ENCODE results near the gene MTIF2. TPM values are rescaled to one million over a fixed set of nuclear protein-coding genes. Genes with fewer than 3 reads are reported as not detected.
A peak's percentile ranks its signal among the peaks of the same experiment; 100 is the strongest.

The MTIF2 gene
- total and polyA plus RNA-seq, 9 of the 15 experiments (the other 6 are each of a cell fraction or from before 2014, with no cell fraction given) = 58.7 to 143 (median 105) TPM

DNA sequence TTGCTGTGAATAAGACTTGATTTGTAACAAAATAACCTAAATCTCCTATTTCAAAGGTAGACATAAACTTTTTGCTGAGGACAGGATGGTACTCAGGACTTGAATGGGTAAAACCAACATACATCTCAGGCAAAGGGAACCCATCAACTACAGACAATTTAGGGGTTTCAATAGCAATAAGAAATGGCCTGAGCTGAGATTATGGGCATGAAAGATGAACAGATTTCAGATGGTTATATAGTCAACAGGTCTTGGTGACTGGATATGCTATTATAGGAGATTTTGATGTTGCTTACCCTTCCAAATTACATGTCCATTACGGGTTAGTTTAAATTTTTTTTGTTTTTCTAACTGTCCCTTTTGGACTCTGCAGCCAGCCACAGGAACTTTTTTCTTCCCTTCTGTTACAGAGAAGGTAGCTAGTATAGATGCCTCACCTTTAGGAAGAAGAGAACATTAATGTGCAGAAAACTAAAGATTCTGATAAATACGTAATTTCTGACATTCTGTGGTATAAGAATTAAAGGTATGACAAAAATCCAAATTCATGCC is 32.0 kb downstream of the MTIF2 start:
- FAIRE-seq = no peak
- H3K9me1 ChIP-seq (ENCODE audit: control insufficient read depth, insufficient read depth, low read length) = no peaks in the 10 kb centered on the region
- 88% methylated on average over 2 of the region's 2 CpGs for WGBS (ENCODE audit: insufficient coverage, low coverage, missing lambda C conversion rate)
- no peak for ATAC-seq
- no peak overlapping the region for H3K9ac ChIP-seq (ENCODE audit: insufficient read depth in 1 of 2, low read depth in 2 of 2, low read length in 2 of 2)
- peaks cover 6 to 19% of the 10 kb centered on the region in 2 experiments; a peak in 4 of 5 replicates for H3K4me1 ChIP-seq (replicated peaks in 1 of 2; ENCODE audit: control insufficient read depth in 2 of 2, insufficient read depth in 2 of 2, low read length in 2 of 2)
- no TSS peak for BruUV-seq (replicated peaks)
- in situ Hi-C loops (cut with MboI) = no loop called here
- ChIA-PET POLR2A (interaction anchor here (0.5 to 0.6 kb wide), 2 partner anchors 35 to 188 kb away, joined by 3 to 4 read pairs; no protein-coding TSS in a partner anchor), CTCF (ENCODE audit: low intra/inter-chr PET ratio) (no interaction called here)
- no peaks in the 10 kb centered on the region for H3K9me3 ChIP-seq (replicated peaks; ENCODE audit: control insufficient read depth, insufficient read depth, low read depth, low read length)
- intact Hi-C loops (cut with micrococcal nuclease) = no loop called here
- no peak for DNase-seq (ENCODE audit: extremely low read depth in 1 of 4, low spot score in 3 of 4)
- no peak overlapping the region for H3K4me2 ChIP-seq (ENCODE audit: insufficient read depth, low read length)
- no peak overlapping the region for H3K4me3 ChIP-seq
- TF ChIP-seq POLR2A (conservative IDR thresholded peaks at IDR 0.05) = 0 out of 2 replicates have a peak, but pooled peaks have one; percentile 10
- no peak for TF ChIP-seq ZNF79 (CRISPR knock-in tag; IDR thresholded peaks at IDR 0.05; ENCODE audit: low read depth)
- TF ChIP-seq, protein P1, sequence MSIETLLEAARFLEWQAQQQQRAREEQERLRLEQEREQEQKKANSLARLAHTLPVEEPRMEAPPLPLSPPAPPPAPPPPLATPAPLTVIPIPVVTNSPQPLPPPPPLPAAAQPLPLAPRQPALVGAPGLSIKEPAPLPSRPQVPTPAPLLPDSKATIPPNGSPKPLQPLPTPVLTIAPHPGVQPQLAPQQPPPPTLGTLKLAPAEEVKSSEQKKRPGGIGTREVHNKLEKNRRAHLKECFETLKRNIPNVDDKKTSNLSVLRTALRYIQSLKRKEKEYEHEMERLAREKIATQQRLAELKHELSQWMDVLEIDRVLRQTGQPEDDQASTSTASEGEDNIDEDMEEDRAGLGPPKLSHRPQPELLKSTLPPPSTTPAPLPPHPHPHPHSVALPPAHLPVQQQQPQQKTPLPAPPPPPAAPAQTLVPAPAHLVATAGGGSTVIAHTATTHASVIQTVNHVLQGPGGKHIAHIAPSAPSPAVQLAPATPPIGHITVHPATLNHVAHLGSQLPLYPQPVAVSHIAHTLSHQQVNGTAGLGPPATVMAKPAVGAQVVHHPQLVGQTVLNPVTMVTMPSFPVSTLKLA (conservative IDR thresholded peaks at IDR 0.05) = no peak
- peak; percentile 57 for TF ChIP-seq POLR2AphosphoS2 (IDR thresholded peaks at IDR 0.05; ENCODE audit: low read length)
- TF ChIP-seq EWSR1 (IDR thresholded peaks at IDR 0.05; ENCODE audit: borderline replicate concordance, low read depth, partially characterized antibody) = peak; percentile 75
- peaks cover 41% of the 10 kb centered on the region for H3K79me2 ChIP-seq (ENCODE audit: control insufficient read depth, insufficient read depth, low read length)
- peaks cover 72% of the 10 kb centered on the region for H3K36me3 ChIP-seq (ENCODE audit: control insufficient read depth, insufficient read depth, low read length)
- H2AFZ ChIP-seq (ENCODE audit: low read depth, low read length) = no peak overlapping the region
- no peaks in the 10 kb centered on the region; the same call in 1 of the 2 replicates for H4K20me1 ChIP-seq (replicated peaks; ENCODE audit: control insufficient read depth, insufficient read depth, low read length)
- H3K27me3 ChIP-seq (ENCODE audit: control insufficient read depth in 2 of 2, insufficient read depth in 2 of 2, low read length in 2 of 2) = no peaks in the 10 kb centered on the region
- no peak overlapping the region for H3K27ac ChIP-seq (ENCODE audit: extremely low read depth, low read depth, low read length)
